IMR-90 (cell line): ENCODE data around the gene TOM1.

Experiments
- BHLHE40 ChIP-seq: fragments of 150-350 bp; IDR thresholded peaks from 2 replicates; pipeline ENCODE4 v1.6.1; 2016; ENCODE audit warnings: mild to moderate bottlenecking, low read depth, low read length
- ELK1 ChIP-seq: fragments of 150-350 bp; IDR thresholded peaks from 2 replicates; pipeline ENCODE4 v1.6.1; 2016; ENCODE audit warnings: low read depth, mild to moderate bottlenecking, low read length, moderate library complexity, borderline replicate concordance
- FOS ChIP-seq: fragments of 150-350 bp; IDR thresholded peaks from 2 replicates; pipeline ENCODE4 v1.6.1; 2016; ENCODE audit warnings: low read depth, low read length
- MAZ ChIP-seq: IDR thresholded peaks from 2 replicates; pipeline ENCODE4 v1.6.1; 2012; ENCODE audit warnings: low read depth, mild to moderate bottlenecking, low read length, improper control_type of control experiment, moderate library complexity, borderline replicate concordance
- MXI1 ChIP-seq: IDR thresholded peaks from 2 replicates; pipeline ENCODE4 v1.6.1; 2012; ENCODE audit warnings: low read depth, mild to moderate bottlenecking, low read length, moderate library complexity, borderline replicate concordance
- NFE2L2 ChIP-seq: fragments of 150-350 bp; IDR thresholded peaks from 2 replicates; pipeline ENCODE4 v1.6.1; 2016; ENCODE audit warnings: low read depth, mild to moderate bottlenecking, low read length
- POLR2A ChIP-seq: IDR thresholded peaks from 2 replicates; pipeline ENCODE4 v1.6.1; 2012; ENCODE audit warnings: mild to moderate bottlenecking, low read depth, low read length
- RAD21 ChIP-seq: IDR thresholded peaks from 2 replicates; pipeline ENCODE4 v1.6.1; 2012; ENCODE audit warnings: low read length, improper control_type of control experiment
- RFX5 ChIP-seq: IDR thresholded peaks from 2 replicates; pipeline ENCODE4 v1.8.0; 2012; ENCODE audit warnings: low read depth, mild to moderate bottlenecking, low read length, moderate library complexity
- SMC3 ChIP-seq: fragments of 150-350 bp; IDR thresholded peaks from 2 replicates; pipeline ENCODE4 v1.6.1; 2016; ENCODE audit warnings: low read depth, mild to moderate bottlenecking, antibody characterized with exemption, low read length, moderate library complexity
- TF ChIP-seq, protein P1 (sequence below): conservative IDR thresholded peaks from 2 replicates; pipeline ENCODE4 v1.5.1; 2012; ENCODE audit warnings: mild to moderate bottlenecking, low read depth, low read length, improper control_type of control experiment
- TF ChIP-seq, protein P2 (sequence below): fragments of 150-350 bp; IDR thresholded peaks from 2 replicates; pipeline ENCODE4 v1.6.1; 2017; ENCODE audit warnings: mild to moderate bottlenecking, antibody characterized with exemption, low read length, low read depth

DNA sequence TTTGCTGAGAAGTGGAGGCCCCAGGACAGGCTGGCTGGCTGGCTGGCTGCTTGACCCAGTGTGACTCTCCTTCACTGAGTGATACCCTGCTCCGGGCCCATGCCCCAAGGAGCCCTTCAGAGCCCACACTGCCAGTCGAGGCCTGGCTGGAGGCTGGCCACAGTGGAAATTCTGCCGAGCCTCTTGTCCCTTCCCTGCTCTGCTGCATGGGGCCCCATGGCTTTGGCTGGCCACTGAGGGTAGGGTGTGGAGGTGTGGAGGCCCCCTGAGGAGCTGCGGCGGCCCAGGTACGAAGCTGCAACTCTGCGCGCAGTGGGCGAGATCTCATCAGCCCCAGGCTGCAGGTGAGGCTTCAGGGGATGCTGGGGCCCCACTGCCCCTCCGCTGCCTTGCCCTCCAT is 47.8 kb downstream of the TOM1 start:
- TF ChIP-seq, protein P1, sequence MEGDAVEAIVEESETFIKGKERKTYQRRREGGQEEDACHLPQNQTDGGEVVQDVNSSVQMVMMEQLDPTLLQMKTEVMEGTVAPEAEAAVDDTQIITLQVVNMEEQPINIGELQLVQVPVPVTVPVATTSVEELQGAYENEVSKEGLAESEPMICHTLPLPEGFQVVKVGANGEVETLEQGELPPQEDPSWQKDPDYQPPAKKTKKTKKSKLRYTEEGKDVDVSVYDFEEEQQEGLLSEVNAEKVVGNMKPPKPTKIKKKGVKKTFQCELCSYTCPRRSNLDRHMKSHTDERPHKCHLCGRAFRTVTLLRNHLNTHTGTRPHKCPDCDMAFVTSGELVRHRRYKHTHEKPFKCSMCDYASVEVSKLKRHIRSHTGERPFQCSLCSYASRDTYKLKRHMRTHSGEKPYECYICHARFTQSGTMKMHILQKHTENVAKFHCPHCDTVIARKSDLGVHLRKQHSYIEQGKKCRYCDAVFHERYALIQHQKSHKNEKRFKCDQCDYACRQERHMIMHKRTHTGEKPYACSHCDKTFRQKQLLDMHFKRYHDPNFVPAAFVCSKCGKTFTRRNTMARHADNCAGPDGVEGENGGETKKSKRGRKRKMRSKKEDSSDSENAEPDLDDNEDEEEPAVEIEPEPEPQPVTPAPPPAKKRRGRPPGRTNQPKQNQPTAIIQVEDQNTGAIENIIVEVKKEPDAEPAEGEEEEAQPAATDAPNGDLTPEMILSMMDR: no peak
- no peak for TF ChIP-seq SMC3
- TF ChIP-seq RFX5: no peak
- TF ChIP-seq MXI1: no peak
- no peak for TF ChIP-seq ELK1
- TF ChIP-seq RAD21: no peak
- no peak for TF ChIP-seq POLR2A
- no peak for TF ChIP-seq BHLHE40
- TF ChIP-seq NFE2L2: no peak
- no peak for TF ChIP-seq MAZ
- TF ChIP-seq, protein P2, sequence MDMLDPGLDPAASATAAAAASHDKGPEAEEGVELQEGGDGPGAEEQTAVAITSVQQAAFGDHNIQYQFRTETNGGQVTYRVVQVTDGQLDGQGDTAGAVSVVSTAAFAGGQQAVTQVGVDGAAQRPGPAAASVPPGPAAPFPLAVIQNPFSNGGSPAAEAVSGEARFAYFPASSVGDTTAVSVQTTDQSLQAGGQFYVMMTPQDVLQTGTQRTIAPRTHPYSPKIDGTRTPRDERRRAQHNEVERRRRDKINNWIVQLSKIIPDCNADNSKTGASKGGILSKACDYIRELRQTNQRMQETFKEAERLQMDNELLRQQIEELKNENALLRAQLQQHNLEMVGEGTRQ: no peak
- TF ChIP-seq FOS: no peak
